A549 (cell line): ENCODE results near the gene CEP192.

ENCODE experiments used
- KDM5A ChIP-seq: fragments of 200-600 bp; sonication (generic); IDR thresholded peaks from 2 replicates; pipeline ENCODE4 v1.6.1; 2016; ENCODE audit warnings: antibody characterized with exemption, mild to moderate bottlenecking
- MAFK ChIP-seq: fragments of 450-650 bp; IDR thresholded peaks from 2 replicates; pipeline ENCODE4 v1.6.1; 2014; ENCODE audit not compliant: partially characterized antibody
- MAX ChIP-seq: IDR thresholded peaks from 2 replicates; pipeline ENCODE4 v1.6.1; 2012
- POLR2A ChIP-seq: IDR thresholded peaks from 2 replicates; pipeline ENCODE4 v1.6.1; 2012; ENCODE audit warnings: mild to moderate bottlenecking, low read length
- POLR2AphosphoS2 ChIP-seq: conservative IDR thresholded peaks from 2 replicates; pipeline ENCODE4 v1.6.1; 2012; ENCODE audit warnings: low read length, improper control_type of control experiment, inconsistent platforms
- RAD21 ChIP-seq, 2 experiments: fragments of >200 bp in 1 of 2; sonication (Bioruptor Twin) in 1 of 2; formaldehyde crosslinking in 1 of 2; IDR thresholded peaks in 1 of 2; conservative IDR thresholded peaks in 1 of 2; 2 replicates in 1 of 2; 3 replicates in 1 of 2; pipeline ENCODE4 v1.6.1; 2012 to 2018; ENCODE audit warnings: inconsistent platforms in 1 of 2
- REST ChIP-seq: fragments of 200-600 bp; sonication (generic); IDR thresholded peaks from 2 replicates; pipeline ENCODE4 v1.6.1; 2016; ENCODE audit warnings: antibody characterized with exemption, mild to moderate bottlenecking, moderate library complexity
- TF ChIP-seq, protein P1 (sequence below): fragments of >200 bp; sonication (Bioruptor Twin); formaldehyde crosslinking; IDR thresholded peaks from 3 replicates; pipeline ENCODE4 v1.5.1; 2016

DNA sequence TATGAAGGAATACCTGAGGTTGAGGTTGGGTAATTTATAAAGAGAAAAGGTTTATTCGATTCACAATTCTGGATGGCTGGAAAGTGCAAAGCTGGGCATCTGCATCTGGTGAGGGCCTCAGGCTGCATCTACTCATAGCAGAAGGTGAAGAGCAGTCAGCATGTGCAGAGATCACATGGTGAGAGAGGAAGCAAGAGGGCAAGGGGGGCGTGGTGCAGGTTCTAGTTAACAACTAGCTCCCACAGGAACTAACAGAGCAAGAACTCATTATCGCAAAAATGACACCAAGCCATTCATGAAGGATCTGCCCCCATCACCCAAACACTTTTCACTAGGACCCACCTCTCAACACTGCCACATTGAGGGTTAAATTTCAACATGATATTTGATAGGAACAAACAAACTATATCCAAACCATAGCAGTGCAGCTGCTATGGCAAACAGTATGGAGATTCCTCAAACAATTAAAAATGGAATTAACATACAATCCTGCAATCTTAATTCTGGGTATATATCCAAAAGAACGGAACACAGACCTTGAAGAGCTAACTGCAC lies 154.6 kb downstream of the CEP192 start:
- TF ChIP-seq RAD21 (conservative IDR thresholded peaks at IDR 0.05 in 1 of 2, IDR thresholded peaks at IDR 0.05 in 1 of 2) (no peak), POLR2A (no peak), POLR2AphosphoS2 (no peak), MAFK (no peak), REST (no peak), MAX (no peak), KDM5A (no peak)
- TF ChIP-seq, protein P1, sequence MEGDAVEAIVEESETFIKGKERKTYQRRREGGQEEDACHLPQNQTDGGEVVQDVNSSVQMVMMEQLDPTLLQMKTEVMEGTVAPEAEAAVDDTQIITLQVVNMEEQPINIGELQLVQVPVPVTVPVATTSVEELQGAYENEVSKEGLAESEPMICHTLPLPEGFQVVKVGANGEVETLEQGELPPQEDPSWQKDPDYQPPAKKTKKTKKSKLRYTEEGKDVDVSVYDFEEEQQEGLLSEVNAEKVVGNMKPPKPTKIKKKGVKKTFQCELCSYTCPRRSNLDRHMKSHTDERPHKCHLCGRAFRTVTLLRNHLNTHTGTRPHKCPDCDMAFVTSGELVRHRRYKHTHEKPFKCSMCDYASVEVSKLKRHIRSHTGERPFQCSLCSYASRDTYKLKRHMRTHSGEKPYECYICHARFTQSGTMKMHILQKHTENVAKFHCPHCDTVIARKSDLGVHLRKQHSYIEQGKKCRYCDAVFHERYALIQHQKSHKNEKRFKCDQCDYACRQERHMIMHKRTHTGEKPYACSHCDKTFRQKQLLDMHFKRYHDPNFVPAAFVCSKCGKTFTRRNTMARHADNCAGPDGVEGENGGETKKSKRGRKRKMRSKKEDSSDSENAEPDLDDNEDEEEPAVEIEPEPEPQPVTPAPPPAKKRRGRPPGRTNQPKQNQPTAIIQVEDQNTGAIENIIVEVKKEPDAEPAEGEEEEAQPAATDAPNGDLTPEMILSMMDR, result no peak
